SJCRH30 (cell line): Measurements from ENCODE around the gene GRM2. TPM values are rescaled to one million over a fixed set of nuclear protein-coding genes. Genes with fewer than 3 reads are reported as not detected.
A peak's percentile ranks its signal among the peaks of the same experiment; 100 is the strongest.

Source experiments
- DNase-seq, 2 experiments: peaks; one replicate each; pipeline ENCODE4 v3.0.0-alpha.2; 2015 to 2020
- H3K27ac ChIP-seq: fragments of 250-450 bp; sonication (Bioruptor Pico); 2 replicates; pipeline ENCODE4 v1.5.1; 2020; ENCODE audit warnings: mild to moderate bottlenecking, moderate library complexity
- H3K27me3 ChIP-seq: fragments of 250-450 bp; sonication (Bioruptor Pico); 2 replicates; pipeline ENCODE4 v1.5.1; 2020; ENCODE audit warnings: mild to moderate bottlenecking, moderate library complexity
- H3K36me3 ChIP-seq: fragments of 250-450 bp; sonication (Bioruptor Pico); 2 replicates; pipeline ENCODE4 v1.5.1; 2020; ENCODE audit warnings: mild to moderate bottlenecking, moderate library complexity
- H3K4me1 ChIP-seq: fragments of 250-450 bp; sonication (Bioruptor Pico); 2 replicates; pipeline ENCODE4 v1.5.1; 2020; ENCODE audit warnings: mild to moderate bottlenecking, moderate library complexity
- H3K4me3 ChIP-seq: fragments of 250-450 bp; sonication (Bioruptor Pico); 2 replicates; pipeline ENCODE4 v1.5.1; 2020; ENCODE audit warnings: mild to moderate bottlenecking, moderate library complexity
- H3K9me3 ChIP-seq: fragments of 250-450 bp; sonication (Bioruptor Pico); replicated peaks from 2 replicates; pipeline ENCODE4 v1.5.1; 2020; ENCODE audit warnings: mild to moderate bottlenecking, moderate library complexity
- total RNA-seq: library from RNA; depleted of rRNA; stranded (reverse); fragments of >200 nt; shearing (Covaris generic); gene quantifications from 2 replicates; pipeline ENCODE4 v1.2.3, GENCODE V29; 2014

The GRM2 gene
- total RNA-seq, 1 experiment from 2014 or later, result 0.16 TPM

DNA sequence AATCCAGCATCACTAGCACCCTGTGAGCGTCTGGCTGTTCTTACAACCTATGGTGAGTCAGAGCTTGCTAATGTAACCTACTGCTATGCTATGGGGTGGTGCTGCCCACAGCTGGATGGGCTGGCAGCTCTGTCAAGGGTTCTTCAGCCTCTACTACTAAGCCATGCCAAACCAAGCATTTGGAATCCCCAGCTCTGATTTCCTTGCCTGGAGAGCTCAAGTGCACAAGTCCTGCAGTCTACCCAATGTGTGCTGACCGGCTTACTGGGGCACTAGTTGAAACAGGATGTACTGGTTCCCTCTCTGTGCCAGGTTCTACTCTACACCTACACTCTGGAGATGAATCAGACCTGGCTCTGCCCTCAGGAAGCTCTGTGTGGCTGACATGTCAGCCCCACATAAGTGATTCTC lies 31.7 kb upstream of the GRM2 start:
- Histone ChIP-seq H3K9me3 (no peaks in the 10 kb centered on the region), H3K36me3 (no peaks in the 10 kb centered on the region), H3K4me3 (no peak overlapping the region), H3K27ac (no peak overlapping the region), H3K27me3 (no peaks in the 10 kb centered on the region), H3K4me1 (peaks cover 4% of the 10 kb centered on the region; the same call in 1 of the 2 replicates)
- DNase-seq, result no peak

DNA sequence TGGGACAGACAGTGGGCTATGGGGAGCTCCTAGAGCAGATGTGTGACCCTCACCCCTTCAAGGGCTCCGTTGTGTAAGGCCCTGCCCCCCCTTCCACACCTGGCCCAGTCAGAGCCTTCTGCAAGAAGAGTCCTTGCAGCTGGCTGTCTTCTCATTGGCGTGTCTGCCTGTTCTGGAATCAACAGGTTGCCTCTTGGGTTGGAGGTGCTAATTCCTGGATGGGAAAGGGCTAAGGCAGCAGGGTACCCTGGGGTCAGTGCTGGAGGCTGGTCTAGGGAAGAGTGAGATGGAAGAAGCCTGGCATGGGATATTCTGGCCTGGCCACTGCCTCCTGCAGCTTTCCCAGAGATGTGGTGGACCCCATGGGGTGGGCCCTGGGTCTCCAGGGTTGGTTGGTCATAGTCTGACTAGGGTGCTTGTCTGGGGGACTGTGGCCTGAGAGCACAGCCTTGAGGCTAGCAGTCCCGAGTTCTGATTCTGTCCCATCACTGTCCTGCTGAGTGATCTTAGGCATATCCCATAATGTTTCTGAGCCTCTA lies 30.7 kb upstream of the GRM2 start:
- no peak overlapping the region for H3K27ac ChIP-seq
- no peaks in the 10 kb centered on the region for H3K27me3 ChIP-seq
- H3K4me1 ChIP-seq, result peaks cover 4% of the 10 kb centered on the region; the same call in 1 of the 2 replicates
- H3K4me3 ChIP-seq, result no peak overlapping the region
- no peak for DNase-seq
- H3K9me3 ChIP-seq, result no peaks in the 10 kb centered on the region
- H3K36me3 ChIP-seq, result no peaks in the 10 kb centered on the region

DNA sequence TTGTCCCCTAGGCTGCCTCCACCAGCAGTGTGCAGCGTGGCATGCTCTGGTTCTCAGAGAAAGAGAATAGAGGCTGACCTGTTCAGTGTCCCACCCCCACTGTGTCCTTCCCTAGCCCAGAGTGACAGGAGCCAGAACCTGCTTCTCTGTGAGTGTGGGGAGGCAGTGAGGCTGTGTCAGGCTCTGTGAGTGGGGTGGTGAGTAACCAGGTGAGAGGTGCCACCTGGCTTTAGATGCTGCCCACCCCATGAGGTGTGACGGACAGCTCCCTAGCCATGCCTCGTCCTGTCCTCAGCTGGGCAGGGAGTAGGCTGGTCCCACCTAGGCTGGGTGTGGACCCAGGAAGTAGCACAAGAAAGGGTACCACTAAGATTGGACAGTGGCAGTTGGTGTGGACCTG lies 29.5 kb upstream of the GRM2 start:
- peaks cover 3% of the 10 kb centered on the region; the same call in 1 of the 2 replicates for H3K4me1 ChIP-seq
- no peaks in the 10 kb centered on the region for H3K27me3 ChIP-seq
- no peak overlapping the region for H3K4me3 ChIP-seq
- DNase-seq, result no peak
- no peaks in the 10 kb centered on the region for H3K9me3 ChIP-seq
- no peaks in the 10 kb centered on the region for H3K36me3 ChIP-seq
- no peak overlapping the region for H3K27ac ChIP-seq

DNA sequence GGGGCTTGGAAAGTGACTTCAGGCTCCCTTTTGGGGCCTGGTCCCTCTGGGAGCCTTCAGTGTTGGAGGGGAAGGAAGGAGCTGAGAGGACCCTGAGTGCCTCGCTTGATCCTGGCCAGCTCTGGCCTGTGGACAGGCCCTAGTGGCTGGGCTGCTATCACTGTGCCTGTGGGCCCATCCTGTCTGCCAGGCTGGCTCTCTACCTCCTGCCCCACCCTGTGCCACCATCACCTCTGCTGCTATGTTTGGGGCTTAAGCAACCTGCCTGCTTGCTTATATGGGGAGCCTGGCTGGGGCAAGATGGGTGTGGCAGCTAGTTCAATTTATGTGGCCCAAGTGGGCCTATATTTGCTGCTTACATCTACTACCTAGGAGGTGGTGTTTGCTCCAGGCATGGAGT lies 28.7 kb upstream of the GRM2 start:
- no peak for DNase-seq
- H3K9me3 ChIP-seq, result no peaks in the 10 kb centered on the region
- no peaks in the 10 kb centered on the region for H3K4me1 ChIP-seq
- H3K36me3 ChIP-seq, result no peaks in the 10 kb centered on the region
- no peak overlapping the region for H3K4me3 ChIP-seq
- no peaks in the 10 kb centered on the region for H3K27me3 ChIP-seq
- H3K27ac ChIP-seq, result no peak overlapping the region

DNA sequence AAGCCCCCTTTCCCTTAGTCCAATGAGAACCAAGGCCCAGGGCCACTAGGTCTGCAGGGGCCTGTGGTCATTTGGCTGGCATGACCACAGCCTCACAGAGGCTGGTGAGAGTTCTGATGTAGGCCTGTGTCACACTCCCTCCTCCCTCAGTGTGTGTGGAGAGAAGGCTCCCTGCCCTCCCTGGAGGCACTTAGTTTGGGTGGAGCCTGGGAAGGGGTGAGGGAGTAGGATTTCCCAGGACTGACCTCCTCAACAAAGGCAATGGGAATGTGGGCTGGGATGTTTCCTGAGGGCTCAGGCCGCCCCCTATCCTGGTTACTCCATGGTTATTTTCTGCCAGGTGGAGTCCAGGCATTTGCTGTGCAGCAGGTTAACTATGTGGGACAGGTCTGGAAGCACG lies 28.2 kb upstream of the GRM2 start:
- no peak for DNase-seq
- Histone ChIP-seq H3K27me3 (no peaks in the 10 kb centered on the region), H3K4me1 (no peaks in the 10 kb centered on the region), H3K9me3 (no peaks in the 10 kb centered on the region), H3K36me3 (no peaks in the 10 kb centered on the region; the same call in 1 of the 2 replicates), H3K27ac (no peak overlapping the region), H3K4me3 (no peak overlapping the region)

DNA sequence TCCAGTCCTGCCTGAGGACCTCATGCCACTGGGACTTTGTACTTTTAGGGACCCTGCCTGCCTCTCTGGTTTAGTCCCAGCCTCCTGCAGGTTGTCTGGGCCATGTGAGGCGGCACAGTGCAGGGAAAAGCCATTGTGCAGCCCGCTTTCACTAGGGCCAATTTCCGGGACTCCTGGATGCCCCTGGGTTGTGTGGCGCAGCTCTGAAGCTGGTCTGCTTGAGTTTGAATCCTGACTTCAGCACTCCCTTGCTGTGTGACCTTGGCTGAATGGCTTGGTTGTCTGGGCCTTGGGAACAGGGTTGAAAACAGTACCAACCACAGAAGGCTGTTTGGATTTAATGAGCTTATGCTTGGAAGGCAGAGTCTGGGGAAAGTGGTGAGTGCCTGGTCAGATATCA lies 27.6 kb upstream of the GRM2 start:
- no peaks in the 10 kb centered on the region; the same call in 1 of the 2 replicates for H3K36me3 ChIP-seq
- H3K27ac ChIP-seq, result no peak overlapping the region
- H3K9me3 ChIP-seq, result no peaks in the 10 kb centered on the region
- H3K4me3 ChIP-seq, result no peak overlapping the region
- no peaks in the 10 kb centered on the region for H3K27me3 ChIP-seq
- no peaks in the 10 kb centered on the region for H3K4me1 ChIP-seq
- no peak for DNase-seq

DNA sequence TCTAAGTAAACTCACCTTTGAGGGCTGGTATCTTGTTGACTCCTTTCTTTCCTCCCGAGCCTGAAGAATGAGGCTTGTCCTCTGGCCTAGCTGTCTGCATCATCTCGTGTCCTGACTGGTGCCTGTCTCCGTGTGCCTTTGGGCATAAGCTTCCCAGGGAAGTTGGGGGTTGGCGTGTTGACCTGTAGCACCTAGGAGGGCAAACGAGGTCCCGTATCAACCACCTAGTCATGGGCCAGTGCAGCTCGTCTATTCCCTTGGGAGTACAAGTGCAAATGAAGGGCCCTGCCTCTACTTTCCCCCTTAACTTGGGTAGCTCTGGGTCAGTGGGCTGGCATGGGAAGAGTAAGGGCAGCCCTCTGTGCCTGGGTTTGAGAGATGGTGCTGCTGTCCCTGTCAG lies 27.1 kb upstream of the GRM2 start:
- DNase-seq, result no peak
- no peaks in the 10 kb centered on the region for H3K27me3 ChIP-seq
- H3K36me3 ChIP-seq, result no peaks in the 10 kb centered on the region; the same call in 1 of the 2 replicates
- no peaks in the 10 kb centered on the region for H3K9me3 ChIP-seq
- no peaks in the 10 kb centered on the region for H3K4me1 ChIP-seq
- no peak overlapping the region for H3K27ac ChIP-seq
- H3K4me3 ChIP-seq, result no peak overlapping the region

DNA sequence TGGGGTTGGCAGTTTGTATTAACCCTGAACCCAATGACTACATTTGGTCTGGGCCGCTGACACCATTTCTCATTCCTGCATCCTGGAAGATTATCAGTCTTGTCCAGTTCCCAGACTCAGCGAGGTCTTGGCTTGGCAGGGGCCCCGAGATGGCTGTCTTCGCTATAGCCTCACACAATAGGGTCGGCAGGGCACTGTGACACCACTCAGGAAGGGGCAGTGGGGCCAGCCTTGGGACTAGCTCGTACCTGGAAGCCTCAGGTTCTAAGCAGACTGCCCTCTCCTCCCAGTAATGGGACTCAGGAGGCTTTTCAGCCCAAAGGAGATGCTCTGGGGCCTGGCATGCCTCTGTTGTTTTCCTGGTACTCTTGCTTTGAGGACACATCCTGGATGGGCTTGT lies 26.7 kb upstream of the GRM2 start:
- H3K27me3 ChIP-seq, result no peaks in the 10 kb centered on the region
- DNase-seq, result no peak
- H3K27ac ChIP-seq, result no peak overlapping the region
- H3K9me3 ChIP-seq, result no peaks in the 10 kb centered on the region
- H3K4me1 ChIP-seq, result no peaks in the 10 kb centered on the region
- H3K36me3 ChIP-seq, result no peaks in the 10 kb centered on the region; the same call in 1 of the 2 replicates
- H3K4me3 ChIP-seq, result no peak overlapping the region

DNA sequence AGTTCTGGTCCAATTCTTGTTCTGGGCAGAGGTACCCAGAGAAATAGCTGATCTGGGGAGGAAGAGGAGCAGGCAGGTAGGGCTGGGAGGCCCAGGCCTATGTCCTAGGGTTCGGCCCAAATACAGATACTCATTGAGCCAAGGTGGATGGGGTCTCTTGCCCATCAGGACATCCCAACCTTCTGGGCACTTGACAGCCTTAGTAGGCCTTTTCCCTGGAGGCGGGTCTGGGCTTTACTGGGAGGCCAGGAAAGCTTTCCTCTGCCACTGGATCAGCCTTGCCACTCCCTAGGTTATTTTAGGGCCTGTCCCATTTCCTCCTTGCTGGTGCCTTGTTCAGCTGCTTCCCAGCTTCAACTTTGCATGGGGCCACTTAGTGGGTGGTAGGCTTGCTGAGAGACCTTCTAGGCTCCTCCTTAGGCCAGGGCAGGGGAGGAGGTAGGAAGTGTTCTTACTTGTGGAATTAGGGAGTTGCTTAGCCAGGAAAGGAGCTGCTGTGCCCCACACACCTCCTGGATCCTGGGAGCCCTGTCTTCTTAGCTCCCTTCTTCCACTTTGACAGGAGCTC lies 26.1 kb upstream of the GRM2 start:
- H3K4me1 ChIP-seq, result peaks cover 3% of the 10 kb centered on the region
- no peaks in the 10 kb centered on the region for H3K9me3 ChIP-seq
- peaks cover 4% of the 10 kb centered on the region for H3K36me3 ChIP-seq
- no peak overlapping the region for H3K4me3 ChIP-seq
- H3K27ac ChIP-seq, result no peak overlapping the region
- no peaks in the 10 kb centered on the region for H3K27me3 ChIP-seq
- no peak for DNase-seq

DNA sequence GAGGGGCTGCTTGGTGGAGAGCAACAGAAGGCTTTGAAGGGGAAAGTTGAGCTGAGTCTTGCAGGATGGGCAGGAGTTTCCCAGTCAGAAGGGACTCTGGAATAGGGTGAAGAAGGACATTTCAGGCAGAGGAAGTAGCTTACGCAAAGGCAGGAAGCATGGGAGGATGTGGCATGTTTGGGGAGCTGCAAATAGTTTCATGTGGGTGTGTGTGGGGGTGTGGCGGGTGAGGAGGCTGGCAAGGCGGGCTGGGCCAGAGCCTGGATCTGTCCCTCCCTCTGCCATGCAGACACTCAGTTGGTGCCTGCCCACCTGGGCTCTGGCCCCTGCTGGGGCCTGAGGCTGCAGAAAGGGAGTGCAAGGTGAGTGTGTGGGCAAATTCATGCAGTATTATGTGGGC lies 25.4 kb upstream of the GRM2 start:
- Histone ChIP-seq H3K27ac (no peak overlapping the region), H3K4me3 (no peak overlapping the region), H3K9me3 (no peaks in the 10 kb centered on the region), H3K4me1 (peaks cover 10% of the 10 kb centered on the region), H3K27me3 (no peaks in the 10 kb centered on the region), H3K36me3 (peaks cover 4% of the 10 kb centered on the region)
- no peak for DNase-seq

DNA sequence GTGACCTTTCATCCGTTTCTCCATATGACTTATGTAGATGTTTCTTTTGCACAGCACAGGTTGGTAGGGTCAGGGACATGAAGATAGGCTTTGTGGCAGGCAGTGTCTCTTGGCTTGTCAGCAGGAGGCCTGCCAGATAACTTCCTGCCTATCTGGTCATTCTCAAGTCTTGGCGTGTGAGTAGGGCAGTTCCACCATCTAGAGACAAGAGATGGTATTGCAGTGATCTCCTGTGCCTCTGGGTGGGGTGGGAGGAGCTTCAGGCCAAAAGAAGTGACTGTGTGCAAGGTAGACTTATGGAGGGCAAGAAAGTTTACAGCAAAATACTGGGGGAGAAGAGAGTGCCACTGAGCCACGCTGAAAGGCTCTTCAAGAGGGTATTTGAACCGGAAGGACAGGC lies 24.8 kb upstream of the GRM2 start:
- peak; percentile 68 to 85 for DNase-seq
- no peak overlapping the region for H3K27ac ChIP-seq

DNA sequence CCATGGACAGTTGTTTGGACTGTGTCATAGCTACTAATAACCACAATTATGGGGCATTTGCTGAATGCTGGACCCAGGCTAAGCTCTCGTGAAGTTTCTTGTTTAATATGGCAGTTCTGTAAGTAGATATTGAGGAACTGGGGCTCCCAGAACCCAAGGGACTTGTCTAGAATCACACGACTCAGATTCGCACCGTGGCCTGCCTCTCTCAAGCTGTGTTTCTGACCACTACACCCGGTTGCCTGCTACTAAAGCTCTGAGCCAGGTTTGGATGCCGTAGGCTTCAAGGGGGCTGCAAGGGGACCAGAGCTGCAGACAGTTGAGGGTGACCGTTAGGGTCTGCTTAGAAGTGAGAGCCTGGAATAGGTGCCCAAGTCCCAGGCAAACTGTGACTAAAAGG lies 24.3 kb upstream of the GRM2 start:
- Histone ChIP-seq H3K4me3 (no peak overlapping the region), H3K4me1 (peaks cover 21% of the 10 kb centered on the region), H3K27me3 (no peaks in the 10 kb centered on the region), H3K9me3 (no peaks in the 10 kb centered on the region), H3K27ac (no peak overlapping the region), H3K36me3 (peaks cover 4% of the 10 kb centered on the region)
- DNase-seq, result no peak

More for the DNA sequence above, 24.8 kb upstream of the GRM2 start:
- H3K4me3 ChIP-seq, result no peak overlapping the region
- H3K36me3 ChIP-seq, result peaks cover 4% of the 10 kb centered on the region
- peaks cover 16% of the 10 kb centered on the region for H3K4me1 ChIP-seq
- H3K27me3 ChIP-seq, result no peaks in the 10 kb centered on the region
- no peaks in the 10 kb centered on the region for H3K9me3 ChIP-seq

DNA sequence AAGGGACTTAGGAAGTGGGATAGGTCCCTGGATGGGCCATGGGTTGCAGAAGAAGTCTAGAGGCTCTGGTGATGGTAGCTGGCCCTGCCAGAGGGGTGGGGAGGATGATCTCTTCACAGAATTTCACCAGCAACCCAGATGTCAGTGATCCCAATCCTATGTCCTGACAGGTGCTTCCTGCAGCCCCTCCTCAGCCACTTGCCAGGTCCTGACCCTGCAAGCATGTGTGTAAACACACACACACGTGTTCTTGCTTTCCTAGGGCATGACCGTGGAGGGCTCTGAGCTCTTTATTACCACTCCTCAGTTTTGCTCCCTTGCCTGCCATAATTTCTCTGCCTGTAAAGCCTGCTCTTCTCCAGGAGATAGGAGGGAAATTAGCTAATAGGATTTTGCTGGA lies 23.3 kb upstream of the GRM2 start:
- peak in 1 of 2 experiments; percentile 26 for DNase-seq
- Histone ChIP-seq H3K4me3 (no peak overlapping the region), H3K4me1 (peaks cover 26% of the 10 kb centered on the region), H3K27me3 (no peaks in the 10 kb centered on the region), H3K36me3 (peaks cover 4% of the 10 kb centered on the region), H3K9me3 (no peaks in the 10 kb centered on the region), H3K27ac (no peak overlapping the region)

DNA sequence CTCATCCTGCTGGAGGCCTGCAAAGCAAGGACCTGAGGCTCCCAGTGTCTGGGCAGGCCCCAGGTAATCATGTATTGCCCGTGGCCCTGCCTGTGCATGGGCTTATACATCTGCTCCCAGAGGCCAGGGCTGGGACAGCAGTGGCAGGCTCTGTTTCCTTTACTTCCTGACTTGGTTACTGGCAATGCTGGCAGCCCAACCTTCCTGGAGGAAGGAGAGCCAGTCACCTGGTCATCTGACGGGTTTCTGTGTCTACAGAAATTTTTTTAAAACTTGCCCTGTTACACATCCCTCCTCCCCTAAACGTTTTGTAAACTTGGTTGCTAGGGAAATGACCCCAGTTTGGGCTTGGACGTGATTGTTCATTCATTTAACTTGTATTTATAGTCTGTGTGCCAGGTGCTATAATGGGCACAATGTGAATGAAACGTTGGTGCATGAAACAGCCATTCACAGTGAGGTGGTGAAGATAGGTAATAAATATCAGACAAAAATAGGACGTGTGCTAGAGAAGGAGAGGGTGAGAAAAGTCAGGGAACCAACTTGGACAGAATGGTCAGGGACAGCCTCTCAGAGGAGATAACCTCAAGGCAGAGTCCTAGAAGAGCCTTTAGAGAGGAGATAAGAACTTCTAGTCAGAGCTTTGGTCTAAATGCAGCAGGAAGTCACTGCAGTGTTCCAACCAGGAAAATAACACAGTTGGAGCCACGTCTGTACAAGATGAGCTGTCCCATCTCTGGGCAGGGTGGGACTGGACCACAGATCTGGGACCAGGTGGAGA lies 21.7 kb upstream of the GRM2 start:
- no peak overlapping the region for H3K4me3 ChIP-seq
- DNase-seq, result no peak
- no peaks in the 10 kb centered on the region for H3K27me3 ChIP-seq
- H3K9me3 ChIP-seq, result no peaks in the 10 kb centered on the region
- H3K27ac ChIP-seq, result no peak overlapping the region
- peaks cover 7% of the 10 kb centered on the region for H3K36me3 ChIP-seq
- peaks cover 26% of the 10 kb centered on the region for H3K4me1 ChIP-seq

DNA sequence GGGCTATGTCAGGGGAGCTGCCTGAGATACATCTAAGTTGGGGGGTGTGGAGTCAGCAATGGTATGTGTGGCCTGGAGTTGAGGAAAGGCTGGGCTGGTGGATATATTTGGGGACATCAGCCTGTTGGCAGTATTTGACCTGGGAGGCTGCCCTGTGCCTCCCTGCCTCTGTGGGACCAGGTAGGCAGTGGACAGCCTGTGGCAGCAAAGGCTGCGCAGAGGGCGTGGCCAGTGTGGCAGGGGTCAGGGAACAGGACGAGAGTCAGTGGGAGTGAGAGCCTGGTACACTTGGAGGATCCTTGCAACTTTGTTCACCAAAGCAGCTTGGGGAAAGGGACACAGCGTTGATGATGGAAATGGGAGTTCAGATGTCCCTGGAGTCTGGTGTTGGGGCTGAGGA lies 20.8 kb upstream of the GRM2 start:
- H3K27ac ChIP-seq, result peak overlapping the region; percentile 66
- no peaks in the 10 kb centered on the region for H3K27me3 ChIP-seq
- peaks cover 7% of the 10 kb centered on the region for H3K36me3 ChIP-seq
- H3K4me1 ChIP-seq, result peaks cover 26% of the 10 kb centered on the region
- no peak overlapping the region for H3K4me3 ChIP-seq
- no peaks in the 10 kb centered on the region for H3K9me3 ChIP-seq
- DNase-seq, result no peak
